GM12878 (cell line): ENCODE measurements around the gene ATP6V1C2. TPM values are rescaled to one million over a fixed set of nuclear protein-coding genes. Genes with fewer than 3 reads are reported as not detected.

Experiments used
- ATAC-seq: fragments of 200-7000 bp; cut with Tn5 transposase; 3 replicates; pipeline ENCODE4 v1.9.1; 2020; ENCODE audit warnings: mild to moderate bottlenecking, moderate library complexity
- BruUV-seq: library from RNA; stranded (reverse); fragments of 400-500 nt; replicated peaks from 2 replicates; lab custom pipeline; 2021; lab: Mats Ljungman, UMichigan
- CTCF ChIA-PET: fragments of 300-600 bp; sonication (Branson Sonifier 250); formaldehyde crosslinking; extraction: SDS; loops from one replicate; lab custom pipeline; 2021; ENCODE audit warnings: inconsistent platforms; lab: Yijun Ruan, JAX
- POLR2A ChIA-PET: fragments of 350-600 bp; formaldehyde crosslinking; extraction: SDS; loops from one replicate; lab custom pipeline; 2021; ENCODE audit warnings: inconsistent platforms; lab: Charles Lee
- RAD21 ChIA-PET: fragments of 300-600 bp; sonication (Branson Sonifier 250); formaldehyde crosslinking; loops from one replicate; lab custom pipeline; 2023; ENCODE audit warnings: antibody characterized with exemption; ENCODE audit not compliant: unreplicated experiment; lab: Charles Lee
- SMC1A ChIA-PET: fragments of 300-600 bp; sonication (Branson Sonifier 250); formaldehyde crosslinking; loops from one replicate; lab custom pipeline; 2023; ENCODE audit not compliant: unreplicated experiment, uncharacterized antibody; lab: Charles Lee
- DNase-seq: peaks from one replicate; pipeline ENCODE4 v3.0.0-alpha.2; 2011; ENCODE audit warnings: low read depth, low spot score
- FAIRE-seq: peaks from 3 replicates; lab custom pipeline; 2011; peaks lifted over from hg19 to GRCh38; lab: Jason Lieb, UNC
- H2AFZ ChIP-seq: 2 replicates; pipeline ENCODE4 v1.6.0; 2011; ENCODE audit warnings: low read depth, low read length, control low read depth; ENCODE audit not compliant: control insufficient read depth
- H3K27ac ChIP-seq: 2 replicates; pipeline ENCODE4 v1.5.1; 2011; ENCODE audit warnings: control low read depth; ENCODE audit not compliant: control insufficient read depth, insufficient read depth
- H3K27me3 ChIP-seq, 2 experiments: replicated peaks in 1 of 2; 2 replicates each; pipeline versions ENCODE4 v1.6.0 to v1.6.1; 2011; ENCODE audit warnings: low read length in 1 of 2; ENCODE audit not compliant: control insufficient read depth in 2 of 2, insufficient read depth in 2 of 2
- H3K36me3 ChIP-seq, 2 experiments: 2 replicates each; pipeline ENCODE4 v1.5.1; 2011; ENCODE audit warnings: low read length in 1 of 2; ENCODE audit not compliant: control insufficient read depth in 2 of 2, insufficient read depth in 2 of 2
- H3K4me1 ChIP-seq: 2 replicates; pipeline ENCODE4 v1.6.1; 2011; ENCODE audit warnings: mild to moderate bottlenecking, low read length, moderate library complexity, mixed read lengths; ENCODE audit not compliant: control insufficient read depth, insufficient read depth
- H3K4me2 ChIP-seq: 2 replicates; pipeline ENCODE4 v1.6.0; 2011; ENCODE audit warnings: control low read depth; ENCODE audit not compliant: control insufficient read depth, insufficient read depth
- H3K4me3 ChIP-seq: fragments of 200-600 bp; sonication (generic); 2 replicates; pipeline ENCODE4 v1.5.1; 2016
- H3K79me2 ChIP-seq: 2 replicates; pipeline ENCODE4 v1.6.0; 2011; ENCODE audit warnings: low read length; ENCODE audit not compliant: control insufficient read depth, insufficient read depth
- H3K9ac ChIP-seq: 2 replicates; pipeline ENCODE4 v1.8.0; 2011; ENCODE audit warnings: low read length, control low read depth, mixed read lengths; ENCODE audit not compliant: control insufficient read depth, insufficient read depth
- H3K9me3 ChIP-seq: replicated peaks from 3 replicates; pipeline ENCODE4 v1.5.1; 2011; ENCODE audit warnings: mild to moderate bottlenecking, low read length; ENCODE audit not compliant: control insufficient read depth, insufficient read depth
- H4K20me1 ChIP-seq: 2 replicates; pipeline ENCODE4 v1.6.0; 2011; ENCODE audit not compliant: control insufficient read depth, insufficient read depth
- CBFB ChIP-seq: IDR thresholded peaks from 2 replicates; pipeline ENCODE4 v1.6.1; 2016; ENCODE audit warnings: antibody characterized with exemption, low read depth
- CTCF ChIP-seq, 3 experiments: IDR thresholded peaks in 2 of 3; conservative IDR thresholded peaks in 1 of 3; 2 replicates each; pipeline ENCODE4 v1.5.1; 2011; ENCODE audit warnings: low read depth in 3 of 3, low read length in 3 of 3, mild to moderate bottlenecking in 3 of 3, control low read depth in 2 of 3, moderate library complexity in 2 of 3, inconsistent platforms in 1 of 3, mixed read lengths in 1 of 3; ENCODE audit not compliant: control insufficient read depth in 2 of 3, insufficient read depth in 1 of 3; ENCODE audit errors: extremely low read depth in 1 of 3
- HDGF ChIP-seq: fragments of 450-650 bp; IDR thresholded peaks from 2 replicates; pipeline ENCODE4 v1.6.1; 2016; ENCODE audit warnings: antibody characterized with exemption
- MAX ChIP-seq: IDR thresholded peaks from 2 replicates; pipeline ENCODE4 v1.6.1; 2012; ENCODE audit warnings: low read depth, low read length, improper control_type of control experiment
- PKNOX1 ChIP-seq: fragments of 450-650 bp; IDR thresholded peaks from 2 replicates; pipeline ENCODE4 v1.6.1; 2016; ENCODE audit warnings: mild to moderate bottlenecking
- SREBF2 ChIP-seq: IDR thresholded peaks from 2 replicates; pipeline ENCODE4 v1.6.1; 2012; ENCODE audit warnings: mild to moderate bottlenecking, low read length
- ZBTB33 ChIP-seq: fragments of 450-650 bp; IDR thresholded peaks from 2 replicates; pipeline ENCODE4 v1.6.1; 2017; ENCODE audit warnings: mild to moderate bottlenecking
- ZNF24 ChIP-seq: fragments of 450-650 bp; IDR thresholded peaks from 2 replicates; pipeline ENCODE4 v1.6.1; 2017; ENCODE audit warnings: antibody characterized with exemption, mild to moderate bottlenecking
- ZNF384 ChIP-seq: IDR thresholded peaks from 2 replicates; pipeline ENCODE4 v1.6.1; 2012; ENCODE audit warnings: low read depth, mild to moderate bottlenecking, low read length, improper control_type of control experiment, borderline replicate concordance
- WGBS: methylation state at CpG from one replicate; pipeline ENCODE4 v1.1.6; 2016; ENCODE audit warnings: low lambda C conversion rate; ENCODE audit not compliant: insufficient replicate concordance, insufficient coverage; ENCODE audit errors: missing lambda C conversion rate; 5-methylcytosine and 5-hydroxymethylcytosine counted together
- in situ Hi-C: fragments of 300-500 bp; cut with MboI; formaldehyde crosslinking; loops from 9 replicates; pipeline ENCODE4 v1.14.3; 2018; ENCODE audit warnings: mixed read lengths
- intact Hi-C: fragments of 100-400 bp; cut with micrococcal nuclease; formaldehyde crosslinking; loops from one replicate; pipeline ENCODE4 v1.14.2; 2022; ENCODE audit not compliant: unreplicated experiment
- polyA plus RNA-seq, 11 experiments: library from polyadenylated mRNA; depleted of rRNA in 4 of 11; unstranded in 6 of 11; stranded (reverse) in 5 of 11; fragments of >200 nt; fragmentation: Nextera tagmentation in 4 of 11; fragmentation: Illumina TruSeq in 1 of 11; extraction: Ambion mirVana in 4 of 11; extraction: Trizol in 1 of 11; gene quantifications; 1 replicate in 1 of 11; 2 replicates in 10 of 11; pipeline versions ENCODE4 v1.2.1 to v1.2.3, GENCODE V29; 2011 to 2016; ENCODE audit warnings: inconsistent platforms in 2 of 11, missing spikeins in 2 of 11, low read depth in 1 of 11
- total RNA-seq, 4 experiments: library from RNA; depleted of rRNA in 3 of 4; stranded (reverse); fragments of >200 nt in 3 of 4; fragmentation: Illumina TruSeq in 1 of 4; extraction: Trizol in 1 of 4; gene quantifications; 2 replicates each; pipeline versions ENCODE4 v1.2.1 to v1.2.3, GENCODE V29; 2013 to 2021

The ATP6V1C2 gene
- total and polyA plus RNA-seq, 10 of the 15 experiments (the other 5 are each of a cell fraction or from before 2014, with no cell fraction given), result 0.04 to 1.5 (median 0.24) TPM; not detected in 1

- CTCF ChIA-PET, result interaction anchor here (0.6 kb wide), 1 partner anchor 19 kb away, joined by 3 read pairs; no protein-coding TSS in a partner anchor
- 95% methylated on average over 1 of the region's 1 CpG for WGBS
- TF ChIP-seq CTCF (IDR thresholded peaks at IDR 0.05 in 2 of 3, conservative IDR thresholded peaks at IDR 0.05 in 1 of 3; ENCODE audit: control insufficient read depth in 2 of 3, extremely low read depth in 1 of 3, insufficient read depth in 1 of 3, low read depth in 3 of 3, low read length in 3 of 3) (peak in 1 of 3 experiments; percentile 13; a peak in 1 of 6 replicates), ZNF384 (0 out of 2 replicates have a peak, but pooled peaks have one; percentile 47), CBFB (no peak)
- no peak for FAIRE-seq
- POLR2A ChIA-PET, result interaction anchor here (0.8 kb wide), 1 partner anchor 11 kb away, joined by 4 read pairs; no protein-coding TSS in a partner anchor
- Histone ChIP-seq H3K27me3 (no peaks in the 10 kb centered on the region), H3K79me2 (no peaks in the 10 kb centered on the region), H3K9me3 (no peaks in the 10 kb centered on the region), H3K27ac (no peak overlapping the region), H3K4me2 (no peak overlapping the region), H3K36me3 (peaks cover 0 to 13% of the 10 kb centered on the region in 2 experiments; a peak in 1 of 4 replicates), H3K9ac (no peak overlapping the region), H3K4me1 (no peaks in the 10 kb centered on the region), H4K20me1 (no peaks in the 10 kb centered on the region), H2AFZ (no peak overlapping the region), H3K4me3 (no peak overlapping the region)
- ATAC-seq, result peak; percentile 54
- RAD21 ChIA-PET, result no interaction called here
- no peak for DNase-seq
- SMC1A ChIA-PET, result no interaction called here
- in situ Hi-C loops, result no loop called here
- no TSS peak for BruUV-seq
- intact Hi-C loops, result no loop called here
Measured at GRCh38 chr2:10678225-10678624, 43.2 kb upstream of the ATP6V1C2 start.

GRCh38 chr2:10680214-10680613, 41.2 kb upstream of the ATP6V1C2 start:
- H3K4me3 ChIP-seq, result no peak overlapping the region
- ChIA-PET POLR2A (no interaction called here), CTCF (no interaction called here), SMC1A (interaction anchor here (0.9 kb wide), 1 partner anchor 12 kb away, joined by 3 read pairs; no protein-coding TSS in a partner anchor), RAD21 (no interaction called here)
- H3K4me2 ChIP-seq, result no peak overlapping the region
- no peaks in the 10 kb centered on the region for H3K27me3 ChIP-seq
- no peaks in the 10 kb centered on the region for H3K9me3 ChIP-seq
- ATAC-seq (no peak), DNase-seq (no peak), FAIRE-seq (no peak)
- BruUV-seq, result no TSS peak
- H3K79me2 ChIP-seq, result peaks cover 7% of the 10 kb centered on the region
- H3K27ac ChIP-seq, result no peak overlapping the region
- no peaks in the 10 kb centered on the region for H3K4me1 ChIP-seq
- intact Hi-C loops, result no loop called here
- no peak overlapping the region for H3K9ac ChIP-seq
- in situ Hi-C loops, result no loop called here
- peaks cover 4 to 14% of the 10 kb centered on the region in 2 experiments; a peak in 3 of 4 replicates for H3K36me3 ChIP-seq
- H4K20me1 ChIP-seq, result no peaks in the 10 kb centered on the region
- 88% methylated on average over 1 of the region's 1 CpG for WGBS
- H2AFZ ChIP-seq, result no peak overlapping the region
- TF ChIP-seq MAX (no peak), SREBF2 (no peak), HDGF (no peak), PKNOX1 (no peak), ZNF24 (no peak), ZBTB33 (no peak)
